GM19452 (cell line): Measurements from ENCODE around the gene EIPR1.

Source experiments
- ATAC-seq: cut with Tn5 transposase; IDR thresholded peaks from one replicate; pipeline ENCODE4 v1.9.1; 2021; ENCODE audit not compliant: unreplicated experiment

The EIPR1 gene

DNA sequence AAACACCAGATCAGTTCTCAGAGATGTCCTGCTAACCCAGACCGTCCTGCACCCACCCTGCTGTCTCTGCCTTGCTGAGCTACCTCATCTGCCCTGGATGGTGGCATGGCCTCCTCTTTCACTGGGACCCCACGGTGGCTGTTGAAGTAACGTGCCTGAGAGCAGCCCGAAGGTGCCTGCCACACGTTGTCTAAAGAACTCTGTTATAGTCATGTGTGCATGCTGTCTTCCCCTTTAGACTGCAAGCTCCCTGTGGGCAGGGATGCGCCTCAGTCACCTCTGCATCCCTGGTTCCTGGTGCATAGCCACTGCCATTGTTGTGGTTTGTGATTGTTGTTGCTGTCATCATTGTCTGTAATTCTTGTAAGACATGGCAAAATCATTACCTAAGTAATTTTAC, 235.9 kb downstream of the EIPR1 start:
- ATAC-seq, result no peak

DNA sequence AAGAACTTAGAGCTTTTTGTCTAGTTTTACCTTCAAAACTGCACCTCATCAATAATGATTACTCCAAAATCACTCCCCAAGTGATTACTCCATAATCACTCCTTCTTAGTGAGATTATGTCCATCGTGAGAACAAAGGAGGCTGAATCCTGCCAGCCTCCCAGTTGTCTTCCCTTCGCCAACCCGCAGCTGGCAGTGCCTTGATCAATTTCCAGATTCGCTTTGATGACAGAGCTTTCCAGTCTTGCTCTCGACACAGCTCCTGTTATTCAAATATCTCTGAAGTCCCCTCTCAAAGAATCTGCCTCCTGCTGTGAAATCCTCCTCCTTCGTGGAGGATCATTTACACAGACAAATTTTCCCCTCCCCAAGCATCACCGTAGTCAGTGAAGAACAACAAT, 237.7 kb downstream of the EIPR1 start:
- ATAC-seq, result no peak
